Right hindlimb (tissue), 1 donor: ENCODE results near the gene SLC26A4.

ENCODE experiments used
- DNase-seq: peaks from one replicate; pipeline ENCODE4 v3.0.0-alpha.2; 2018

SLC26A4 gene

GRCh38 chr7:107754642-107755041, 94.0 kb downstream of the SLC26A4 start:
- no peak for DNase-seq

DNA sequence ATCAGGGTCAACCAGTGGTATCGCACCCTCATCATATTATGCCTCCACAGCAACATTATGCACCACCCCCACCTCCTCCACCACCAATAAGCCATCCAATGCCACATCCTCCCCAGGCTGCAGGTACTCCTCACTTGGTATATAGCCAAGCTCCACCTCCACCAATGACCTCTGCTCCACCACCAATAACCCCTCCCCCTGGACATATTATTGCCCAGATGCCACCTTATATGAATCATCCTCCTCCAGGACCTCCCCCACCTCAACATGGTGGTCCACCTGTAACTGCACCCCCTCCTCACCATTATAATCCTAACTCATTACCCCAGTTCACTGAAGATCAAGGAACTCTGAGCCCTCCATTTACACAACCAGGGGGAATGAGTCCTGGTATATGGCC, 98.0 kb downstream of the SLC26A4 start:
- DNase-seq, result no peak

DNA sequence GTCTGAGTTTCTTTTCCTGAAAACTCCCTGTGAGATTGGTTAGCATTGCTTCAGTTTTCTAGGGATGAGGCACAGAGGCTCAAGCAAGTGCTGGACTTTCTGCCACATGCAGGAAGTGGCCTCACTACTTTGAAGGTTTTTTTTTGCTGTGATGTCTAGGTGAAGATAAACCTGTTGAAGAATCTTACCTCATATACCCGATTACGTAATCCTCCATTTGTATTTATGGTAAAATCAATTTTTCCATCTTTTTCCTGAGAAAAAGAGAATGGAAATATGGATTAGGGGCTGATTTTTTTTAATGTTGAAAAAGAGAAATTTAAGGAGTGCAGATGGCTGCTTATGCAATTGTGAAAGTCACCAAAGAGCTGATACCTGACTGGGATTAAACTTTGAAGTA, 106.8 kb downstream of the SLC26A4 start:
- no peak for DNase-seq
